ENCODE data around the gene RTN1.

The RTN1 gene

GRCh38 chr14:59776468-59776867 is 94.1 kb downstream of the RTN1 start:
- H3K36me3 ChIP-seq (ENCODE audit: control insufficient read depth, insufficient read depth, low read length) = no peaks in the 10 kb centered on the region
- H3K9ac ChIP-seq (ENCODE audit: low read length) = no peak overlapping the region
- H3K9me3 ChIP-seq (ENCODE audit: control insufficient read depth, low read length) = no peaks in the 10 kb centered on the region
- no peaks in the 10 kb centered on the region for H3K4me1 ChIP-seq (ENCODE audit: control insufficient read depth, insufficient read depth, low read length)
- no peaks in the 10 kb centered on the region for H3K27me3 ChIP-seq (ENCODE audit: control insufficient read depth, insufficient read depth, low read length)
- H3K4me3 ChIP-seq (ENCODE audit: low read length) = no peak overlapping the region

GRCh38 chr14:59772233-59772632 is 98.3 kb downstream of the RTN1 start:
- Histone ChIP-seq H3K4me1 (ENCODE audit: control insufficient read depth, insufficient read depth, low read length) (no peaks in the 10 kb centered on the region), H3K4me3 (ENCODE audit: low read length) (no peak overlapping the region), H3K27me3 (ENCODE audit: control insufficient read depth, insufficient read depth, low read length) (no peaks in the 10 kb centered on the region), H3K9ac (ENCODE audit: low read length) (no peak overlapping the region), H3K9me3 (ENCODE audit: control insufficient read depth, low read length) (no peaks in the 10 kb centered on the region), H3K36me3 (ENCODE audit: control insufficient read depth, insufficient read depth, low read length) (no peaks in the 10 kb centered on the region)

GRCh38 chr14:59771577-59771976 is 99.0 kb downstream of the RTN1 start:
- Histone ChIP-seq H3K9me3 (ENCODE audit: control insufficient read depth, low read length) (no peaks in the 10 kb centered on the region), H3K9ac (ENCODE audit: low read length) (no peak overlapping the region), H3K4me3 (ENCODE audit: low read length) (no peak overlapping the region), H3K4me1 (ENCODE audit: control insufficient read depth, insufficient read depth, low read length) (no peaks in the 10 kb centered on the region), H3K36me3 (ENCODE audit: control insufficient read depth, insufficient read depth, low read length) (no peaks in the 10 kb centered on the region), H3K27me3 (ENCODE audit: control insufficient read depth, insufficient read depth, low read length) (no peaks in the 10 kb centered on the region)

GRCh38 chr14:59769586-59769985 is 101.0 kb downstream of the RTN1 start:
- Histone ChIP-seq H3K36me3 (ENCODE audit: control insufficient read depth, insufficient read depth, low read length) (no peaks in the 10 kb centered on the region), H3K4me3 (ENCODE audit: low read length) (no peak overlapping the region), H3K27me3 (ENCODE audit: control insufficient read depth, insufficient read depth, low read length) (no peaks in the 10 kb centered on the region), H3K9ac (ENCODE audit: low read length) (no peak overlapping the region), H3K4me1 (ENCODE audit: control insufficient read depth, insufficient read depth, low read length) (no peaks in the 10 kb centered on the region), H3K9me3 (ENCODE audit: control insufficient read depth, low read length) (no peaks in the 10 kb centered on the region)

GRCh38 chr14:59768855-59769375 is 101.7 kb downstream of the RTN1 start:
- no peaks in the 10 kb centered on the region for H3K9me3 ChIP-seq (ENCODE audit: control insufficient read depth, low read length)
- H3K36me3 ChIP-seq (ENCODE audit: control insufficient read depth, insufficient read depth, low read length) = no peaks in the 10 kb centered on the region
- H3K9ac ChIP-seq (ENCODE audit: low read length) = no peak overlapping the region
- H3K4me3 ChIP-seq (ENCODE audit: low read length) = no peak overlapping the region
- no peaks in the 10 kb centered on the region for H3K27me3 ChIP-seq (ENCODE audit: control insufficient read depth, insufficient read depth, low read length)
- no peaks in the 10 kb centered on the region for H3K4me1 ChIP-seq (ENCODE audit: control insufficient read depth, insufficient read depth, low read length)

GRCh38 chr14:59761851-59762250 is 108.7 kb downstream of the RTN1 start:
- H3K4me3 ChIP-seq (ENCODE audit: low read length) = no peak overlapping the region
- no peak overlapping the region for H3K9ac ChIP-seq (ENCODE audit: low read length)
- H3K36me3 ChIP-seq (ENCODE audit: control insufficient read depth, insufficient read depth, low read length) = no peaks in the 10 kb centered on the region
- H3K9me3 ChIP-seq (ENCODE audit: control insufficient read depth, low read length) = no peaks in the 10 kb centered on the region
- no peaks in the 10 kb centered on the region for H3K27me3 ChIP-seq (ENCODE audit: control insufficient read depth, insufficient read depth, low read length)
- no peaks in the 10 kb centered on the region for H3K4me1 ChIP-seq (ENCODE audit: control insufficient read depth, insufficient read depth, low read length)

GRCh38 chr14:59755409-59756135 is 115.0 kb downstream of the RTN1 start:
- no peak overlapping the region for H3K9ac ChIP-seq (ENCODE audit: low read length)
- H3K27me3 ChIP-seq (ENCODE audit: control insufficient read depth, insufficient read depth, low read length) = no peaks in the 10 kb centered on the region
- no peak overlapping the region for H3K4me3 ChIP-seq (ENCODE audit: low read length)
- H3K9me3 ChIP-seq (ENCODE audit: control insufficient read depth, low read length) = no peaks in the 10 kb centered on the region
- H3K4me1 ChIP-seq (ENCODE audit: control insufficient read depth, insufficient read depth, low read length) = no peaks in the 10 kb centered on the region
- no peaks in the 10 kb centered on the region for H3K36me3 ChIP-seq (ENCODE audit: control insufficient read depth, insufficient read depth, low read length)

- H3K4me3 ChIP-seq (ENCODE audit: low read length) = no peak overlapping the region
- no peaks in the 10 kb centered on the region for H3K27me3 ChIP-seq (ENCODE audit: control insufficient read depth, insufficient read depth, low read length)
- no peak overlapping the region for H3K9ac ChIP-seq (ENCODE audit: low read length)
- no peaks in the 10 kb centered on the region for H3K4me1 ChIP-seq (ENCODE audit: control insufficient read depth, insufficient read depth, low read length)
- H3K9me3 ChIP-seq (ENCODE audit: control insufficient read depth, low read length) = no peaks in the 10 kb centered on the region
- H3K36me3 ChIP-seq (ENCODE audit: control insufficient read depth, insufficient read depth, low read length) = no peaks in the 10 kb centered on the region
Measured at GRCh38 chr14:59754256-59754655, 116.3 kb downstream of the RTN1 start.

GRCh38 chr14:59753512-59753911 is 117.1 kb downstream of the RTN1 start:
- Histone ChIP-seq H3K36me3 (ENCODE audit: control insufficient read depth, insufficient read depth, low read length) (no peaks in the 10 kb centered on the region), H3K4me1 (ENCODE audit: control insufficient read depth, insufficient read depth, low read length) (no peaks in the 10 kb centered on the region), H3K9me3 (ENCODE audit: control insufficient read depth, low read length) (no peaks in the 10 kb centered on the region), H3K4me3 (ENCODE audit: low read length) (no peak overlapping the region), H3K27me3 (ENCODE audit: control insufficient read depth, insufficient read depth, low read length) (no peaks in the 10 kb centered on the region), H3K9ac (ENCODE audit: low read length) (no peak overlapping the region)

- Histone ChIP-seq H3K4me1 (ENCODE audit: control insufficient read depth, insufficient read depth, low read length) (no peaks in the 10 kb centered on the region), H3K36me3 (ENCODE audit: control insufficient read depth, insufficient read depth, low read length) (no peaks in the 10 kb centered on the region), H3K9me3 (ENCODE audit: control insufficient read depth, low read length) (no peaks in the 10 kb centered on the region), H3K9ac (ENCODE audit: low read length) (no peak overlapping the region), H3K4me3 (ENCODE audit: low read length) (no peak overlapping the region), H3K27me3 (ENCODE audit: control insufficient read depth, insufficient read depth, low read length) (no peaks in the 10 kb centered on the region)
Measured at GRCh38 chr14:59751578-59751977, 119.0 kb downstream of the RTN1 start.

GRCh38 chr14:59739794-59740193 is 130.8 kb downstream of the RTN1 start:
- no peaks in the 10 kb centered on the region for H3K36me3 ChIP-seq (ENCODE audit: control insufficient read depth, insufficient read depth, low read length)
- no peaks in the 10 kb centered on the region for H3K27me3 ChIP-seq (ENCODE audit: control insufficient read depth, insufficient read depth, low read length)
- no peaks in the 10 kb centered on the region for H3K9me3 ChIP-seq (ENCODE audit: control insufficient read depth, low read length)
- H3K4me3 ChIP-seq (ENCODE audit: low read length) = no peak overlapping the region
- no peaks in the 10 kb centered on the region for H3K4me1 ChIP-seq (ENCODE audit: control insufficient read depth, insufficient read depth, low read length)
- no peak overlapping the region for H3K9ac ChIP-seq (ENCODE audit: low read length)

GRCh38 chr14:59728304-59728703 is 142.3 kb downstream of the RTN1 start:
- Histone ChIP-seq H3K27me3 (ENCODE audit: control insufficient read depth, insufficient read depth, low read length) (no peaks in the 10 kb centered on the region), H3K9ac (ENCODE audit: low read length) (no peak overlapping the region), H3K9me3 (ENCODE audit: control insufficient read depth, low read length) (no peaks in the 10 kb centered on the region), H3K36me3 (ENCODE audit: control insufficient read depth, insufficient read depth, low read length) (no peaks in the 10 kb centered on the region), H3K4me3 (ENCODE audit: low read length) (no peak overlapping the region), H3K4me1 (ENCODE audit: control insufficient read depth, insufficient read depth, low read length) (no peaks in the 10 kb centered on the region)

Data from mucosa of stomach (tissue), 1 donor.